Ishikawa (cell line): Measurements from ENCODE around the gene SERPINB6.

Source experiments
- CEBPB ChIP-seq: IDR thresholded peaks from 2 replicates; pipeline ENCODE4 v1.6.1; 2012
- CREB1 ChIP-seq: IDR thresholded peaks from 2 replicates; pipeline ENCODE4 v1.6.1; 2012; ENCODE audit warnings: low read depth
- EGR1 ChIP-seq: IDR thresholded peaks from 2 replicates; pipeline ENCODE4 v1.6.1; 2012
- EP300 ChIP-seq: IDR thresholded peaks from 2 replicates; pipeline ENCODE4 v1.6.1; 2012; ENCODE audit warnings: borderline replicate concordance
- FOXM1 ChIP-seq: IDR thresholded peaks from 2 replicates; pipeline ENCODE4 v1.6.1; 2012; ENCODE audit warnings: low read depth, borderline replicate concordance
- NFIC ChIP-seq: IDR thresholded peaks from 2 replicates; pipeline ENCODE4 v1.6.1; 2012
- RAD21 ChIP-seq: IDR thresholded peaks from 2 replicates; pipeline ENCODE4 v1.6.1; 2012; ENCODE audit warnings: low read depth
- TAF1 ChIP-seq: IDR thresholded peaks from 2 replicates; pipeline ENCODE4 v1.6.1; 2012; ENCODE audit warnings: low read depth, mild to moderate bottlenecking
- TCF12 ChIP-seq: IDR thresholded peaks from 2 replicates; pipeline ENCODE4 v1.6.1; 2012; ENCODE audit warnings: low read depth
- TEAD4 ChIP-seq: IDR thresholded peaks from 2 replicates; pipeline ENCODE4 v1.6.1; 2012
- YY1 ChIP-seq: IDR thresholded peaks from 2 replicates; pipeline ENCODE4 v1.6.1; 2012; ENCODE audit warnings: low read depth
- ZBTB7A ChIP-seq: IDR thresholded peaks from 2 replicates; pipeline ENCODE4 v1.6.1; 2012; ENCODE audit warnings: low read depth
- TF ChIP-seq, protein P1 (sequence below): IDR thresholded peaks from 2 replicates; pipeline ENCODE4 v1.6.1; 2012
- TF ChIP-seq, protein P2 (sequence below): IDR thresholded peaks from 2 replicates; pipeline ENCODE4 v1.6.1; 2012
- TF ChIP-seq, protein P3 (sequence below): IDR thresholded peaks from 2 replicates; pipeline ENCODE4 v1.6.1; 2012; ENCODE audit warnings: low read depth, mild to moderate bottlenecking

The SERPINB6 gene

DNA sequence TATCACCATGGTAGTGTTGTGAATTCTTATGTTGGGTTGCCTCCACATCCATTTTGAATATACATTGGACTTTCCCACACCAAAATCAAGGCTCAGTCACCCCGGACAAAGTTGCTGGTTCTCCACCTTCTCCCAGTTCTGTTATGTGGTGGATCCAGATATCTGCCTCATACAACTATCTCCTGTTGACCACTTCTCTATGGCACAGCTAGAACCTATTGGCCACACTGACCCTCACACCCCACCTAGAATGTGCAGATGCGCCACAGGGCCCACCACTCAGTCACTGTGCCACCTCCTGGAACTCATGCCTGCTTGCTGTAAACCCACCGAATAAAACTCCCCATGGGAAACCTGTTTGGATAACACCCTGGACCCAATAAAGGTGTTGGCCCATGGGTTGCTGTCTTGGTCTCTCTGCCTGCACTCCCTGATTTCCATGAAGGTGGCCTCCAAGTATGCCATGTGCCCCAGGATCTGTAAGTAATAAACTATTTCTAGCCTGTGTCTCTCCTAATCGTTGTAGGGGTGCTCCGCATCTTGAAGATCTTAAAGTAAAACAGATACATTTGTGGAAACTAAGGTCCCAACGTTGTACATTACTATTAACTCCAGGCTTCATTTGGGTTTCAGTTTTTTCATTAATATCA lies 21.1 kb upstream of the SERPINB6 start:
- TF ChIP-seq, protein P1, sequence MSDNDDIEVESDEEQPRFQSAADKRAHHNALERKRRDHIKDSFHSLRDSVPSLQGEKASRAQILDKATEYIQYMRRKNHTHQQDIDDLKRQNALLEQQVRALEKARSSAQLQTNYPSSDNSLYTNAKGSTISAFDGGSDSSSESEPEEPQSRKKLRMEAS: no peak
- TF ChIP-seq TAF1 (no peak), CEBPB (no peak), CREB1 (no peak), ZBTB7A (no peak), RAD21 (no peak), TCF12 (no peak), FOXM1 (no peak), NFIC (no peak), TEAD4 (no peak), YY1 (no peak)
- TF ChIP-seq, protein P2, sequence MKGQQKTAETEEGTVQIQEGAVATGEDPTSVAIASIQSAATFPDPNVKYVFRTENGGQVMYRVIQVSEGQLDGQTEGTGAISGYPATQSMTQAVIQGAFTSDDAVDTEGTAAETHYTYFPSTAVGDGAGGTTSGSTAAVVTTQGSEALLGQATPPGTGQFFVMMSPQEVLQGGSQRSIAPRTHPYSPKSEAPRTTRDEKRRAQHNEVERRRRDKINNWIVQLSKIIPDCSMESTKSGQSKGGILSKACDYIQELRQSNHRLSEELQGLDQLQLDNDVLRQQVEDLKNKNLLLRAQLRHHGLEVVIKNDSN: no peak
- TF ChIP-seq, protein P3, sequence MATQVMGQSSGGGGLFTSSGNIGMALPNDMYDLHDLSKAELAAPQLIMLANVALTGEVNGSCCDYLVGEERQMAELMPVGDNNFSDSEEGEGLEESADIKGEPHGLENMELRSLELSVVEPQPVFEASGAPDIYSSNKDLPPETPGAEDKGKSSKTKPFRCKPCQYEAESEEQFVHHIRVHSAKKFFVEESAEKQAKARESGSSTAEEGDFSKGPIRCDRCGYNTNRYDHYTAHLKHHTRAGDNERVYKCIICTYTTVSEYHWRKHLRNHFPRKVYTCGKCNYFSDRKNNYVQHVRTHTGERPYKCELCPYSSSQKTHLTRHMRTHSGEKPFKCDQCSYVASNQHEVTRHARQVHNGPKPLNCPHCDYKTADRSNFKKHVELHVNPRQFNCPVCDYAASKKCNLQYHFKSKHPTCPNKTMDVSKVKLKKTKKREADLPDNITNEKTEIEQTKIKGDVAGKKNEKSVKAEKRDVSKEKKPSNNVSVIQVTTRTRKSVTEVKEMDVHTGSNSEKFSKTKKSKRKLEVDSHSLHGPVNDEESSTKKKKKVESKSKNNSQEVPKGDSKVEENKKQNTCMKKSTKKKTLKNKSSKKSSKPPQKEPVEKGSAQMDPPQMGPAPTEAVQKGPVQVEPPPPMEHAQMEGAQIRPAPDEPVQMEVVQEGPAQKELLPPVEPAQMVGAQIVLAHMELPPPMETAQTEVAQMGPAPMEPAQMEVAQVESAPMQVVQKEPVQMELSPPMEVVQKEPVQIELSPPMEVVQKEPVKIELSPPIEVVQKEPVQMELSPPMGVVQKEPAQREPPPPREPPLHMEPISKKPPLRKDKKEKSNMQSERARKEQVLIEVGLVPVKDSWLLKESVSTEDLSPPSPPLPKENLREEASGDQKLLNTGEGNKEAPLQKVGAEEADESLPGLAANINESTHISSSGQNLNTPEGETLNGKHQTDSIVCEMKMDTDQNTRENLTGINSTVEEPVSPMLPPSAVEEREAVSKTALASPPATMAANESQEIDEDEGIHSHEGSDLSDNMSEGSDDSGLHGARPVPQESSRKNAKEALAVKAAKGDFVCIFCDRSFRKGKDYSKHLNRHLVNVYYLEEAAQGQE: no peak

DNA sequence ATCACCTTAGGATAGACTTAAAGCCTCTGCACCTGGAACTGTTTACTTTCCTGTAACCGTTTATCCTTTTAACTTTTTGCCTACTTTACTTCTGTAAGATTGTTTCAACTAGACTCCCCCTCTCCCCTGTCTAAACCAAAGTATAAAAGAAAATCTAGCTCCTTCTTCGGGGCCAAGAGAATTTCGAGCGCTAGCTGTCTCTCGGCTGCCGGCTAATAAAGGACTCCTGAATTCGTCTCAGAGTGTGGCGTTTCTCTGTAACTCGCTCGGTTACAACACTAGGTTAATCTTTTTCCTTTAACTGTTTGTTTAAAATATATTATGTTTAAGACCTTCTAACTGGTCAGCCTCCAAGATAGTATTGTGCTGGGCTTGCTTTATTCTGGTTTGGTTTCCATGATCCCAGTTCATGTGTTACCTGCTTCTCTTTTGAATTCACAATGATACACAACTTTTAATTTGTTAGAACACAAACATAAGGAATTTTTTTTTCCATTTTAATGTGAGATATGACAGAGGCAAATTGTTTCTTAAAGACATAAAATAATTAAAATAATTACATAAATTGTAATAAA lies 19.7 kb upstream of the SERPINB6 start:
- no peak for TF ChIP-seq FOXM1
- TF ChIP-seq EP300: no peak
- TF ChIP-seq TAF1: no peak
- no peak for TF ChIP-seq RAD21
- TF ChIP-seq YY1: no peak
- TF ChIP-seq CREB1: no peak
- TF ChIP-seq, protein P3: no peak
- no peak for TF ChIP-seq CEBPB
- TF ChIP-seq TEAD4: no peak
- TF ChIP-seq, protein P1: no peak

DNA sequence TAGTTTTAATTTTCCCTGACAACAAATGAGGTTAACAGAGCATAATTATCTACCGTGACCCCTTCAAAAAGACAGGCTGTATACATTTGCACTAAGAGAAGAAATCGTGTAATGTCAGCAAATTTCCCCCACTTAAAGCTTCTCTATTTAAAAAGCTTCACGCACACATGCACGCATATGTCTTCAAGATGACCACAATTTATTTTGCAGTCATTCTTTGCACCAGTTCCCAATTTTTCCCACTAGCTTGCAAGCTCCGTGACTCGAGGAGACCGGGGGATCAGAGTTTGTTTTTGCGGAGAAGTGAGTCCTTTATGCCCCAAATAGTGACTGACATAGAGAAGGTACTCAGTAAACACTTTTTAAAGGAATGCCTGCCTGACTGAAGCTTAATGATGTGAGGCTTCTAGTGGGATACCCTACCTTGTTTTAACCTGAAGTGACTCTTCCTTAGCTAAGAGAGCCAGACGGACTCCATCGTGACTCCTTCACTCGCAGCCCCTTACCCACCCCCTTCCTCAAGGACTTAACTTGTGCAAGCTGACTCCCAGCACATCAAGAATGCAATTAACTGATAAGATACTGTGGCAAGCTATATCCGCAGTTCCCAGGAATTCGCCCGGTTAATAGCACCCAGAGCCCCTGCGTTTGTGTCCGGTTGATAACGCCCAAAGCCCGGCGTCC lies 19.0 kb upstream of the SERPINB6 start:
- TF ChIP-seq CEBPB: no peak
- TF ChIP-seq, protein P2: no peak
- TF ChIP-seq TAF1: no peak
- no peak for TF ChIP-seq ZBTB7A
- no peak for TF ChIP-seq EP300
- TF ChIP-seq, protein P1: no peak
- no peak for TF ChIP-seq TEAD4
- TF ChIP-seq RAD21: no peak
- no peak for TF ChIP-seq NFIC
- TF ChIP-seq YY1: no peak
- TF ChIP-seq EGR1: no peak
- TF ChIP-seq FOXM1: no peak
- TF ChIP-seq, protein P3: no peak
- no peak for TF ChIP-seq TCF12
- TF ChIP-seq CREB1: no peak
